Adrenal gland (tissue), 12 donors: ENCODE results near the gene FHOD3. TPM values are rescaled to one million over a fixed set of nuclear protein-coding genes. Genes with fewer than 3 reads are reported as not detected.

Experiments used
- DNase-seq, 7 donors: peaks; one replicate each; pipeline ENCODE4 v3.0.0-alpha.2; 2019 to 2020
- H3K27ac ChIP-seq, 5 donors: fragments of 200-600 bp; sonication (generic) in 4 of 5; 1 replicate in 3 of 5; 2 replicates in 2 of 5; pipeline versions ENCODE4 v1.5.1 to v1.8.0; 2016 to 2020; ENCODE audit warnings: mild to moderate bottlenecking in 1 of 5
- H3K27me3 ChIP-seq: fragments of 200-600 bp; 2 replicates; pipeline ENCODE4 v1.8.0; 2021
- H3K36me3 ChIP-seq, 2 donors: fragments of 200-600 bp; replicated peaks in 1 of 2; 1 replicate in 1 of 2; 2 replicates in 1 of 2; pipeline versions ENCODE4 v1.5.1 to v1.8.0; 2018 to 2022
- H3K4me1 ChIP-seq, 2 donors: fragments of 200-600 bp; replicated peaks in 1 of 2; 1 replicate in 1 of 2; 2 replicates in 1 of 2; pipeline versions ENCODE4 v1.5.1 to v1.8.0; 2018 to 2021
- H3K4me3 ChIP-seq, 4 donors: fragments of 200-600 bp; sonication (generic) in 3 of 4; one replicate each; pipeline ENCODE4 v1.5.1; 2016 to 2018
- H3K9me3 ChIP-seq, 3 donors: fragments of 200-600 bp; sonication (generic) in 1 of 3; replicated peaks in 1 of 3; 1 replicate in 2 of 3; 2 replicates in 1 of 3; pipeline versions ENCODE4 v1.5.1 to v1.8.0; 2016 to 2021
- CTCF ChIP-seq, 6 experiments: fragments of 450-650 bp in 4 of 6; fragments of 200-600 bp in 2 of 6; sonication (generic) in 1 of 6; IDR thresholded peaks; 1 replicate in 5 of 6; 2 replicates in 1 of 6; pipeline versions ENCODE4 v1.5.1 to v1.8.0; 2016 to 2021; ENCODE audit warnings: antibody characterized with exemption in 6 of 6, mild to moderate bottlenecking in 2 of 6, moderate library complexity in 1 of 6
- POLR2A ChIP-seq, 2 donors: fragments of 450-650 bp; IDR thresholded peaks; one replicate each; pipeline ENCODE4 v1.6.1; 2017; ENCODE audit warnings: antibody characterized with exemption in 2 of 2, mild to moderate bottlenecking in 2 of 2, moderate library complexity in 1 of 2
- WGBS, 4 donors: extraction: QIAGEN DNeasy Blood & Tissue Kit in 2 of 4; methylation state at CpG; one replicate each; pipeline versions ENCODE4 v1.1.5 to v1.1.7; 2013 to 2017; 5-methylcytosine and 5-hydroxymethylcytosine counted together
- intact Hi-C, 2 donors: fragments of 100-400 bp; cut with DNase I; formaldehyde crosslinking; loops; one replicate each; pipeline versions ENCODE4 v1.14.1 to v1.15.0; 2022 to 2023
- polyA plus RNA-seq, 3 donors: library from polyadenylated mRNA; stranded (reverse); fragments of 200-250 nt in 2 of 3; fragments of 350-450 nt in 1 of 3; fragmentation: Illumina TruSeq in 1 of 3; extraction: RNeasy Lipid Tissue Mini Kit (QIAGEN cat#74804) in 1 of 3; gene quantifications; one replicate each; pipeline ENCODE4 v1.2.3, GENCODE V29; 2013 to 2014
- total RNA-seq, 9 donors: library from RNA; depleted of rRNA in 4 of 9; stranded (reverse); fragments of >200 nt in 4 of 9; fragments of 120-200 nt in 1 of 9; fragmentation: NEBNext Ultra II Directional in 1 of 9; extraction: Animal tissue kit (Norgen Biotek cat#: 25700) in 1 of 9; gene quantifications; one replicate each; pipeline versions ENCODE4 v1.1.0 to v1.2.4, GENCODE V29; 2013 to 2023
- donor health status: healthy with polysubstance abuse.
- donor health status: Bipolar disorder and iron deficiency.
- donor health status: DM: yes; HTN: yes; CAD: no.
- donor health status: DM: no; HTN: no; CAD: no.
- donor health status: DM: no; HTN: no; CAD: no.
- donor health status: DM: yes; HTN: yes; CAD: no.

Gene FHOD3
- total and polyA plus RNA-seq, 12 donors = 17.5 to 87.9 (median 48.5) TPM

- TF ChIP-seq POLR2A (IDR thresholded peaks at IDR 0.05) = no peak
- no peak for TF ChIP-seq CTCF (IDR thresholded peaks at IDR 0.05)
- peak overlapping the region in 2 of 5 donors; percentile 27 to 60 for H3K27ac ChIP-seq
- H3K36me3 ChIP-seq = no peaks in the 10 kb centered on the region
- intact Hi-C loops = no loop called here
- H3K4me1 ChIP-seq = peaks cover 0 to 13% of the 10 kb centered on the region in 2 donors
- no peak overlapping the region for H3K4me3 ChIP-seq
- WGBS, 4 donors = 72 to 97% (median 75%) methylated on average over 5 of the region's 5 CpGs
- DNase-seq = no peak
- no peaks in the 10 kb centered on the region for H3K9me3 ChIP-seq
- H3K27me3 ChIP-seq = no peaks in the 10 kb centered on the region
Measured at GRCh38 chr18:36327352-36328316, 30.1 kb downstream of the FHOD3 start.

GRCh38 chr18:36328385-36328858 lies 30.9 kb downstream of the FHOD3 start:
- H3K36me3 ChIP-seq = no peaks in the 10 kb centered on the region
- intact Hi-C loops = no loop called here
- DNase-seq = peak in 1 of 7 donors; percentile 33
- no peak for TF ChIP-seq CTCF (IDR thresholded peaks at IDR 0.05)
- no peak for TF ChIP-seq POLR2A (IDR thresholded peaks at IDR 0.05)
- H3K9me3 ChIP-seq = no peaks in the 10 kb centered on the region
- no peak overlapping the region for H3K4me3 ChIP-seq
- H3K27me3 ChIP-seq = no peaks in the 10 kb centered on the region
- no peak overlapping the region for H3K27ac ChIP-seq
- H3K4me1 ChIP-seq = peaks cover 0 to 13% of the 10 kb centered on the region in 2 donors
- 88 to 97% (median 97%) methylated on average over 3 of the region's 3 CpGs for WGBS, 4 donors

- TF ChIP-seq POLR2A (IDR thresholded peaks at IDR 0.05) (no peak), CTCF (IDR thresholded peaks at IDR 0.05) (no peak)
- Histone ChIP-seq H3K27me3 (no peaks in the 10 kb centered on the region), H3K27ac (no peak overlapping the region), H3K4me3 (no peak overlapping the region), H3K9me3 (no peaks in the 10 kb centered on the region), H3K36me3 (no peaks in the 10 kb centered on the region), H3K4me1 (peaks cover 0 to 17% of the 10 kb centered on the region in 2 donors)
- 94 to 96% (median 95%) methylated on average over 3 to 6 of the region's 6 CpGs for WGBS, 4 donors
- intact Hi-C loops = no loop called here
- peak in 1 of 7 donors; percentile 42 for DNase-seq
Measured at GRCh38 chr18:36328916-36329315, 31.4 kb downstream of the FHOD3 start.

GRCh38 chr18:36329684-36330434 lies 32.3 kb downstream of the FHOD3 start:
- intact Hi-C loops = no loop called here
- H3K9me3 ChIP-seq = no peaks in the 10 kb centered on the region
- H3K27ac ChIP-seq = no peak overlapping the region
- H3K4me1 ChIP-seq = peaks cover 0 to 19% of the 10 kb centered on the region in 2 donors
- no peaks in the 10 kb centered on the region for H3K27me3 ChIP-seq
- 76 to 84% (median 80%) methylated on average over 2 to 3 of the region's 3 CpGs for WGBS, 4 donors
- no peak for TF ChIP-seq POLR2A (IDR thresholded peaks at IDR 0.05)
- TF ChIP-seq CTCF (IDR thresholded peaks at IDR 0.05) = no peak
- peak in 1 of 7 donors; percentile 42 for DNase-seq
- H3K4me3 ChIP-seq = no peak overlapping the region
- no peaks in the 10 kb centered on the region for H3K36me3 ChIP-seq
